KOPT-K1 (cell line): ENCODE measurements around the gene YKT6.

Experiments used
- H3K27ac ChIP-seq: fragments of 200-600 bp; sonication (generic); 2 replicates; pipeline ENCODE4 v1.5.1; 2016; ENCODE audit warnings: antibody characterized with exemption, mild to moderate bottlenecking, low read depth, low read length; ENCODE audit not compliant: poor library complexity, severe bottlenecking
- H3K36me3 ChIP-seq: fragments of 200-600 bp; sonication (generic); 2 replicates; pipeline ENCODE4 v1.5.1; 2017; ENCODE audit warnings: antibody characterized with exemption, mild to moderate bottlenecking, low read length, moderate library complexity; ENCODE audit not compliant: insufficient read depth
- H3K9me3 ChIP-seq: fragments of 200-600 bp; sonication (generic); 2 replicates; pipeline ENCODE4 v1.5.1; 2017; ENCODE audit warnings: antibody characterized with exemption, low read length, mild to moderate bottlenecking; ENCODE audit not compliant: insufficient read depth, poor library complexity, severe bottlenecking

The YKT6 gene

GRCh38 chr7:44258865-44259546 lies 58.2 kb downstream of the YKT6 start:
- H3K9me3 ChIP-seq = no peaks in the 10 kb centered on the region
- no peak overlapping the region for H3K27ac ChIP-seq

DNA sequence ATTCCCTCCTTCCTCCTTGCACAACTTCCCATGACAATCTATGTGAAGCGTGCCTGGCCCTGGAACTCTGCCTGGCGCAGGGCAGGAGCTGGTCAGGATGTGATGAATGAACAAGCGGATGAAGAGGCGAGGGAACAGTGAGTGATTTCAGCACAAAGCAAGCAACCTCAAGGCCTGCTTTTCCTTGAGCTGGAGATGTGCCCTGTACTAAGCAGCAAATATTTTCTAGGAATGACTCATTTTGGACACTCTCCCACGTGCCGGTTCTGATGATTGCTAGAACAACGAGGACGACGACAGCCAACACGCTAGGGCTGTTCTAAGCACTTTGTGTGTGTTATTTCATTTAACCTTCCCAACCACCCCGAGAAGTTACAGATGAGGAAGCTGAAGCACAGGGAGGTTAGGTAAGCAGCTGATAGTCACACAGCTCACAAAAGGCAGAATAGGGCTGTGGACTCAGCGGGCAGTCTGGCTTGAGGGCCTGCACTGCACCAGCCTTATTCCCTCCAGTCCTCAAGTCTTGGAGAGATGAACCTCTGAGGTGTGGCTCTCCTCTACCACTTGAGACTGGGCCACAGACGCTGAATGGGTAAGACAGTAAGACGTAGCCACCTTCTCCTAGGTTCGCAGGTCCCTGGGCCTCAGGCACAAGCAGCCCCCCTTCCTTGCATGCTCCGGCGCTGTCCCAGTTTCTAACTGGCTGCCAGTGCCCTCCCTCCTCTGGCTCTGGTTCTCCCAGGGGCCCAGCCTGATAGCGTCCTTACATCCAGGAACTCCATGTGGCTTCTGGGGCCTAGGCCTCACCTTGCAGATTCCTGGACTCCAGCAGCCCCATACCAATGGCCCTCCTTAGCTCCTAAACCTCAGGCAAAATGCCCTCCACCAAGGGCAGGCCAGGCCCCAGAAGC lies 59.0 kb downstream of the YKT6 start:
- Histone ChIP-seq H3K9me3 (no peaks in the 10 kb centered on the region), H3K27ac (no peak overlapping the region), H3K36me3 (no peaks in the 10 kb centered on the region)

More at GRCh38 chr7:44258865-44259546, 58.2 kb downstream of the YKT6 start:
- no peaks in the 10 kb centered on the region for H3K36me3 ChIP-seq

- Histone ChIP-seq H3K36me3 (no peaks in the 10 kb centered on the region), H3K27ac (no peak overlapping the region), H3K9me3 (no peaks in the 10 kb centered on the region)
Observed at GRCh38 chr7:44261240-44261639, 60.5 kb downstream of the YKT6 start.

- H3K27ac ChIP-seq = no peak overlapping the region
Observed at GRCh38 chr7:44262031-44262430, 61.3 kb downstream of the YKT6 start.

DNA sequence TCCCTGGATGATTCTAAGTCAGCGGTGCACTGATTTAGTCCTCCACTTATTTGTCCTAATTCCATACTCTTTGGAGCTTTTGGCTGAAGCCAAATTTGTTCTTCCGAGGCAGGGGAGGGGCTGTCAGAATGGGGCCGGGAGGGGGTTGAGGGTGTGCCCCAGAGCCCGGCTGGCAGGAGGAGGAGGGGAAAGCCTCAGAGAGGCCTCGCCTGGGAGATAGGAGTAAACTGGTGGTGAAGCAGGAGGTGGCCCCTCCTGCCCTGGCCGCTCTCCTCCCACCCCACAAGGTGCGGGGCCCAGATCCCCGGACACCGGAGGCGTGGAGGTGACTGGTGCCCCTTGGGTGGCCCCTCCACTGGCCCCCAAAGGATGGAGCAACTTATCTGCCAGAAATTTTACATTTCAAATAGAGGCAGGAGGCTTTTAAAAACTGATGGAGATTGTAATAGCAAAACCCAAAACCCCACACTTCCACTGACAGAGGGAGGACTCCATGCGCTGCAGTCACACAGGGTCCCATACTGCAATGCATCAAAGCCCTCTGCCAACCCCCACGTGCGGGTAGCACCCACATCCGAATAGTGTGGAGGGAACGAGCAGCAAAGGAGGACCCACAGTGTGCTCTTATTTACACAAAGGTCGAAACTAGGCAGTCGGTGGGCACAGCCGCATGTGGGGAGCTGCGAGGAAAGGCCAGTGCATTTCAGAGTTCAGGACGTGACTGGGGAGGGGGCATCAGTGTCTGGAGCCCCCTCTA lies 62.7 kb downstream of the YKT6 start:
- Histone ChIP-seq H3K9me3 (no peaks in the 10 kb centered on the region), H3K27ac (no peak overlapping the region), H3K36me3 (no peaks in the 10 kb centered on the region)

More at GRCh38 chr7:44262031-44262430, 61.3 kb downstream of the YKT6 start:
- no peaks in the 10 kb centered on the region for H3K36me3 ChIP-seq
- no peaks in the 10 kb centered on the region for H3K9me3 ChIP-seq
